Cardiac muscle cell (in vitro differentiated cells and primary cell): Measurements from ENCODE around the gene TMEM131. TPM values are rescaled to one million over a fixed set of nuclear protein-coding genes. Genes with fewer than 3 reads are reported as not detected.

Experiments used
- DNase-seq, 2 donors: peaks; one replicate each; pipeline versions ENCODE4 v3.0.0 to v3.0.0-alpha.2; 2010 to 2017; ENCODE audit warnings: low read depth in 1 of 2, low spot score in 1 of 2
- H3K27ac ChIP-seq: fragments of 200-600 bp; sonication (generic); 2 replicates; pipeline ENCODE4 v1.5.1; 2016
- H3K27me3 ChIP-seq: fragments of 200-600 bp; sonication (generic); 2 replicates; pipeline ENCODE4 v1.6.0; 2016; ENCODE audit warnings: control low read depth
- H3K36me3 ChIP-seq: fragments of 200-600 bp; sonication (generic); 2 replicates; pipeline ENCODE4 v1.5.1; 2016; ENCODE audit warnings: control low read depth
- H3K4me1 ChIP-seq: fragments of 200-600 bp; sonication (generic); 2 replicates; pipeline ENCODE4 v1.8.1; 2017; ENCODE audit warnings: low read depth, mild to moderate bottlenecking, mixed run types
- H3K4me3 ChIP-seq: fragments of 200-600 bp; sonication (generic); 2 replicates; pipeline ENCODE4 v1.5.1; 2016; ENCODE audit warnings: mild to moderate bottlenecking
- H3K9me3 ChIP-seq: fragments of 200-600 bp; sonication (generic); 2 replicates; pipeline ENCODE4 v1.5.1; 2017; ENCODE audit warnings: low read depth, mild to moderate bottlenecking, control low read depth
- CTCF ChIP-seq: IDR thresholded peaks from 2 replicates; pipeline ENCODE4 v1.5.1; 2012; ENCODE audit warnings: low read depth, mild to moderate bottlenecking, low read length
- polyA plus RNA-seq: library from polyadenylated mRNA; unstranded; fragments of >200 nt; fragmentation: Nextera tagmentation; extraction: Ambion mirVana; gene quantifications from 2 replicates; pipeline ENCODE4 v1.2.1, GENCODE V29; 2016
- total RNA-seq: library from RNA; depleted of rRNA; stranded (reverse); fragments of >200 nt; gene quantifications from 2 replicates; pipeline ENCODE4 v1.2.3, GENCODE V29; 2016

Gene TMEM131
- total and polyA plus RNA-seq, 2 experiments from 2014 or later: 16.3 to 19.1 TPM

- Histone ChIP-seq H3K27ac (no peak overlapping the region), H3K36me3 (no peaks in the 10 kb centered on the region), H3K9me3 (no peaks in the 10 kb centered on the region), H3K4me3 (no peak overlapping the region), H3K4me1 (peaks cover 6% of the 10 kb centered on the region), H3K27me3 (no peaks in the 10 kb centered on the region)
- TF ChIP-seq CTCF: no peak
- no peak for DNase-seq
These were observed 287.7 kb downstream of the TMEM131 start for GRCh38 chr2:97708048-97708380.

- no peak for DNase-seq
- no peaks in the 10 kb centered on the region for H3K36me3 ChIP-seq
- H3K9me3 ChIP-seq: no peaks in the 10 kb centered on the region
- no peak overlapping the region for H3K27ac ChIP-seq
- TF ChIP-seq CTCF: no peak
- no peaks in the 10 kb centered on the region for H3K27me3 ChIP-seq
- no peak overlapping the region for H3K4me3 ChIP-seq
- peaks cover 5% of the 10 kb centered on the region for H3K4me1 ChIP-seq
These were observed 288.2 kb downstream of the TMEM131 start for GRCh38 chr2:97707362-97708047.

DNA sequence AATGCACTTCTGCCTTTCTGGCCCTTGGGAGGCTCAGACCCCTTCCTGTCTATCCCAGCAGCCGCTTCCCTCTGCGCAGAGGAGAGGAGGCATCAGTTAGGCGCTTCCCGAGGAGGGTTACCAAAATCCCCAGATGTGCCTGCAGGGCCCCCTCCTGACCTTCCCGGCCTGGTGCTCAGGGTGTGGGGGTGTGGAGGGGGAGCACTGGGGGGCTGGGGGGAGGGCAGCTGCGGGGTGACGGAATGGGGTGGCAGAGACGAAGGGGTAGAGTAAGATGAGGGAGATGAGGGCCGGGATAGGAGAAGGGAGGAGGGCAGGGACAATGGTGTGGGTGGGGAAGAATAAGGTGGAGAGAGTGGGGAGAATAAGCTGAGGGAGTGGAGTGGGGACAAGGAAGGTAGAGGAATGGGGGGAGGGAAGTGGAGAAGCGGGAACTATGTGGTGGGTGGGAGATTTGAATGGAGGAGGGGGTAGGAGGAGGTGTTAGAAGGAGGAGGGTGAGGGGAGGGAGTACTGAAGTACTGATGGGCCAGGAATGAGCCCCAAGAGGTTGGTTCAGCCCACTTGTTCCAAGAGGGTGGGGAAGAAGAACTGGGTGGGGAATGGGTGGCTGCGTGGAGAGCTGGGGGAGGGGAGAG, 288.9 kb downstream of the TMEM131 start:
- Histone ChIP-seq H3K27me3 (no peaks in the 10 kb centered on the region), H3K4me1 (no peaks in the 10 kb centered on the region), H3K27ac (no peak overlapping the region), H3K36me3 (no peaks in the 10 kb centered on the region), H3K9me3 (no peaks in the 10 kb centered on the region), H3K4me3 (no peak overlapping the region)
- TF ChIP-seq CTCF: no peak
- no peak for DNase-seq

Other genes with a start within 250 kb of the TMEM131 start
- gene VWA3B, start 91.2 kb upstream of the TMEM131 start, total RNA-seq: 0.09 and 0.67 TPM in 2 replicates
- gene VWA3B, start 91.2 kb upstream of the TMEM131 start, polyA plus RNA-seq: 0.69 TPM in 1 of 2 replicates, not detected in the other